Endometrial microvascular endothelial cells (primary cell): ENCODE results near the gene CELSR1. TPM values are rescaled to one million over a fixed set of nuclear protein-coding genes. Genes with fewer than 3 reads are reported as not detected.

ENCODE experiments used
- in situ Hi-C: cut with HindIII; loops from 2 replicates; pipeline ENCODE4 v1.10.0; 2017; ENCODE audit warnings: low sequenced_read_pairs, low pct_unique_long_range_greater_than_20kb; ENCODE audit errors: inconsistent ontology term
- total RNA-seq: library from RNA; depleted of rRNA; stranded (reverse); fragments of >200 nt; gene quantifications from one replicate; pipeline ENCODE4 v1.2.3, GENCODE V29; 2015; ENCODE audit errors: inconsistent ontology term

The CELSR1 gene
- total RNA-seq, 1 donor from 2014 or later = 0.19 TPM

GRCh38 chr22:46356496-46357480 is 180.6 kb downstream of the CELSR1 start:
- in situ Hi-C loops = no loop called here

GRCh38 chr22:46355996-46356471 is 181.4 kb downstream of the CELSR1 start:
- in situ Hi-C loops = no loop called here

GRCh38 chr22:46355369-46355995 is 181.9 kb downstream of the CELSR1 start:
- in situ Hi-C loops = no loop called here

GRCh38 chr22:46354993-46355305 is 182.5 kb downstream of the CELSR1 start:
- in situ Hi-C loops = no loop called here

- in situ Hi-C loops = no loop called here
These were observed 183.0 kb downstream of the CELSR1 start for GRCh38 chr22:46354176-46354992.

GRCh38 chr22:46353483-46354105 is 183.8 kb downstream of the CELSR1 start:
- in situ Hi-C loops = no loop called here

GRCh38 chr22:46352691-46353386 is 184.6 kb downstream of the CELSR1 start:
- in situ Hi-C loops = no loop called here

GRCh38 chr22:46352276-46352675 is 185.1 kb downstream of the CELSR1 start:
- in situ Hi-C loops = no loop called here

- in situ Hi-C loops = no loop called here
These were observed 185.7 kb downstream of the CELSR1 start for GRCh38 chr22:46351767-46352166.

GRCh38 chr22:46351131-46351735 is 186.2 kb downstream of the CELSR1 start:
- in situ Hi-C loops = no loop called here

GRCh38 chr22:46350646-46351045 is 186.8 kb downstream of the CELSR1 start:
- in situ Hi-C loops = no loop called here

- in situ Hi-C loops = no loop called here
These were observed 187.3 kb downstream of the CELSR1 start for GRCh38 chr22:46350121-46350520.

GRCh38 chr22:46349681-46350080 is 187.7 kb downstream of the CELSR1 start:
- in situ Hi-C loops = loop anchor here (25.0 kb wide), 1 partner anchor 212 kb away; no protein-coding TSS in a partner anchor

GRCh38 chr22:46349238-46349637 is 188.2 kb downstream of the CELSR1 start:
- in situ Hi-C loops = loop anchor here (25.0 kb wide), 1 partner anchor 212 kb away; no protein-coding TSS in a partner anchor

GRCh38 chr22:46348099-46348695 is 189.2 kb downstream of the CELSR1 start:
- in situ Hi-C loops = loop anchor here (25.0 kb wide), 1 partner anchor 211 kb away; no protein-coding TSS in a partner anchor

- in situ Hi-C loops = loop anchor here (25.0 kb wide), 1 partner anchor 210 kb away; no protein-coding TSS in a partner anchor
These were observed 189.8 kb downstream of the CELSR1 start for GRCh38 chr22:46347646-46348045.
